Activated T-cell treated with anti-CD3 and anti-CD28 coated beads for 48 hours (primary cell): Measurements from ENCODE around the gene SHH.

ENCODE experiments used
- DNase-seq: peaks from one replicate; pipeline ENCODE4 v3.0.0-alpha.2; 2020; ENCODE audit warnings: low read depth

The SHH gene

DNA sequence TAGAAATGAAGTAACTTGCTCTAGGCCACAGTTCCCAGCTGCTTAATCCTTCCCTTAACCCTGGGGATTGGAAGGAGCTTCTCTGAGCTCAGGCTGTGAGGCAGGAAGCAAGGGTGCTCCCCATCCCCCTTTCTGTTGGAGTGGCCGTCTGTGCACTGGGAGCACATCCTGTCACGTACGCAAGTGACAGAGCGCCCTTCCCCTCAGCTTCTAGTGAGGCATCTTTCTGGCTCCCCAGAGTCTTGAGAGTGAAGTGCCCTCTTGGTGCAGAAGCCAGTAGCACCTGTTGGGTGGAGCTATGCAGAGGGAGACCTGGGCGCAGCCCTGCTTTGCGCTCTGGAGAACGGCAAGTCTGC is 47.8 kb downstream of the SHH start:
- DNase-seq: peak; percentile 48

DNA sequence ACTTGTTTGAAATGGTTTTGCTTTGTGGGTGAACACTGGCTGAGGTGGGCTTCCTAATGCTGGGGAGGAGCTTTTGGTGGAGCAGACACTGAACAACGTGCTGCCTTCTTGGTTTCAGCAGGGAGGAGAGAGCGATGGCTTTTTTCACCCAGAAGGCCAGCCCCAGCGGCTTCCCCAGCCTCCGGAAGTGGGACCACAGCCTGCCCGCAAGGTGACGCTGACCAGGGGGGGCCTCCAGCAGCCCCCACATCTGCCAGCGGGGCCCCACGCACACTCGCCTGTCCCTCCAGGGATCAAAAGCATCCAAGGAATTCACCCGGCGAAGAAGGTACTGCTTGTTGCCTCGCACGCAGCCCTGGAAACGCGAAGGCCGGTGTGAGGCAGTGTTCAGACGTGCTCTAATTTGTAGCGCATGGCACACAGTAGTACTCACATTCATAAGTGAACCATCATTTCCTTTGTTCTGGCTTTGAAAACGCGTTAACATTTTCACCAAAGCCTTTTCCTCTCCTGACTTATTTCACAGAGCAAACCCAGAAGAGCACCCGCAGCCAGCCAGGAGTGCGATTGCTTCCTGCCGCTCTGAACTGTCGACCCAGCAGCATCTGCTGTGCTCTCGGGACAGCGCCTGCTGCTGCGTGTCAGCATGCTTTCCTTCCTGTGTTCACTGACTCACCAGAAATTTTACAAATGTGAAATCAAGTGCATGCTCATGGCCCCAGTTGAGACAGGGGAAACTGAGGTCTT is 48.4 kb downstream of the SHH start:
- peak; percentile 50 for DNase-seq

DNA sequence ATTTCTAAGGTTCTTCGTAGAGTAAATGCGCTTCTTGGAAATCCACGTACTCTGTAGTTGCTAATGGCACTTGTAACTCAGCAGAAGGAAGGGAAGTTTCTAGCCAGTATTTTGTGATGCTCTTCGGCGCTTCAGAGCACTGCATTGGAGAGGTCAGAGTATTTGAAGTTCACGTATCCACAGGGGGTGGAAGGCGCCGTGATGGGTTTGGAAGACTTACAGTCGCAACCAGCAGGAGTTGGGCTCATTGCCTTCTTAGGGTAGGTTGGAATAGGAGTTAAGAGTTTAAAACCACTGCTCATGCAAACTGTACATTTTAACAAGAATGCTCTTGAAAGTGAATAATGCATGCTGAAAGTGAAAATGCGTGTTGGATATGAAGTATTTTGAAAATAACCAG is 49.1 kb downstream of the SHH start:
- no peak for DNase-seq

DNA sequence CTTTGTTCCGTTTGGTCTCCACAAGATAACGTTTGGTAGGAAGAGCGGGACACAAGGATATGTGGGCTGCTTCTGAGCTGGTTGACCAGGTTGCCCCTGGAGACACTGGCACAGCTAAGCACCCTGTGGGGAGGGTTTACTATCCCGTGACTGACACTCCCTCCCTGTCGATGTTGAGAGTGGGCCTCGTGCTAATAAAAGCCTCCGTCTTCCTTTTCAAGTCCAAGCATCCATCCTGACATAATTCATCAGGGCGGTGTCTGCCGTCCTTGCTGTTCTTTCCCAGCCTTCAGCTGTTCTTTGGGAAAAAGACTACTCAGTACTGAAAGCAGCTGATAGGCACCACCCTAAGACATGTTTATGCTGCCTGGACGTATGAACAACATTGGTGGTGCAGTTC is 49.6 kb downstream of the SHH start:
- DNase-seq: no peak

DNA sequence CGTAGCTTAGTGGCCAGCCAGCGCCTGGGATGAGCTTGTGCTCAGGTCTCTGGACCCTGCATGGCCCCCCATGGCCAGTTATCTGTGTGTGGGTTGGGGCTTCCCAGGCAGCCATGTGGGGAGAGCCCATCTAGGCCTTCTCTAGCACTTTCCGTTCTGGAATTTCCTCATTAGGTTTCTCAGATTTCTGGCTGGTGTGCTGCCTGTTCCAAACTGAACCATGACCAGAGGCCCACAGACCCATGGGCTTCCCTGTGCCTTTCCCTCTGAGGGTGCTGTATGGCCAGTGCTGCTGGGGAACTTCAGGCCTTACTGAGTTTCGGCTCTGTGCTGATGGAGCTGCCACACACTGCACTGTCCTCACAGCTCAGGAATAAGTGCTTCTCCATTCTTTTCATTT is 50.2 kb downstream of the SHH start:
- no peak for DNase-seq

DNA sequence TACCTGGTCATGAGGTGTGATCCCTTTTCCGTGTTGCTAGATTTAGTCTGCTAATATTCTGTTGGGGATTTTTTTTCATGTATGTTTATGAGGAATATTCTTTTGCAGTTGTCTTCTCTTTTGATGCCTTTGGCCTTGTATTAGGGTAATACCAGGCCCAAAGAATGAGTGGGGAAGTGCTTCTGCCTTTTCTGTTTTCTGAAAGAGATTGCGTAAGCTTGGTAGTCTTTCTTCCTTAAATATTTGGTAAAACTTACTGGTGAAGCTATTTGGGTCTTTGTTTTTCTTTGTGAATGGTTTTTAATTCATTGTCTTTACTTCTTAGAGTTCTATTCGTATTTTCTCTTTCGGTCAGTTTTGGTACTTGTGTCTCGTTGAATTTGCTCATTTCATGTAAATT is 51.1 kb downstream of the SHH start:
- DNase-seq: no peak

- DNase-seq: no peak
Observed at GRCh38 chr7:155759740-155760430, 52.4 kb downstream of the SHH start.

- no peak for DNase-seq
Observed at GRCh38 chr7:155758348-155758747, 53.9 kb downstream of the SHH start.

DNA sequence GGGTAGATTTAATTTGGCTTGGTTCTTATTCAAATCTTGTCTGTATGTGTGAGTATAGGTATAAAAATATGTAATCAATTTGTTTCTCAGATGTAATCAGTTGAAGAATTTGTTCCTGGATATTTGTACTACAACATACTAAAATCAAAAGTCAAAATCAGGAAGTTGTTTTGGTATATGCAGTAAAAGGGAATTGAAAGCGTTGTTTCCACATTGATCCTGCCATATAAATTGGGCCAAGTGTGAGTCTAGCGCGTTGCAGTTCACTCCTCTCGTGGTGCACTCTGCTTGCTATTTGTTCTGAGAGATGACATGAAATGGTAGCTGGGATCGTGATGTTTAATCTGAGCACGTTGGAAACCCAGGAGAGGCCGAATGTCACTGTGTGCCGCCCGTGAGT is 55.9 kb downstream of the SHH start:
- no peak for DNase-seq

- DNase-seq: no peak
Observed at GRCh38 chr7:155755026-155755425, 57.2 kb downstream of the SHH start.

GRCh38 chr7:155754165-155754564 is 58.1 kb downstream of the SHH start:
- DNase-seq: no peak

DNA sequence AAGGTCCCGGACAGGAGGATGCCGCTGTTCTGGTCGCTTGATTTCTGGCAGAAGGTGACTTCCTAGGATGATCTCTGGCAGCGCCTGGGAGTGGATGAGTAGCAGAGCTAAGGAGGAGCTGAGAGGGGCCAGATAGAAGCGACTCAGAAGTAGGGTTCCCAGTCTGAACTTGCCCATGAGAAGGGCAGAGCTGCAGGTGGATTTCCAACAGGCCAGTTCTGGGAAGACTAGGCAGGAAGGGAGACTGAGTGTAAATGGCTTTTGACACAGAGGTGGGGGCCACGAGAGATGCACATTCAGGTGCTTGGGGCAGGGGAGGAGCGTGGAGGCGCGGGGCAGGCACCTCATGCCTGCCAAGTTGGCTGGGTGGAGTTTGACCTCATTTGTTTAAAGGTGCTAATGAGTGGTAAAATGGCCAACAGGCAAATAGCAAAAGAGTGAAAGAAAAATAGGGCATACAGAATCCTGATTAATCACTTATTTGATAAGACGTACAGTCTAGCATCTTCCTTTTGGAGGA is 58.8 kb downstream of the SHH start:
- DNase-seq: no peak

DNA sequence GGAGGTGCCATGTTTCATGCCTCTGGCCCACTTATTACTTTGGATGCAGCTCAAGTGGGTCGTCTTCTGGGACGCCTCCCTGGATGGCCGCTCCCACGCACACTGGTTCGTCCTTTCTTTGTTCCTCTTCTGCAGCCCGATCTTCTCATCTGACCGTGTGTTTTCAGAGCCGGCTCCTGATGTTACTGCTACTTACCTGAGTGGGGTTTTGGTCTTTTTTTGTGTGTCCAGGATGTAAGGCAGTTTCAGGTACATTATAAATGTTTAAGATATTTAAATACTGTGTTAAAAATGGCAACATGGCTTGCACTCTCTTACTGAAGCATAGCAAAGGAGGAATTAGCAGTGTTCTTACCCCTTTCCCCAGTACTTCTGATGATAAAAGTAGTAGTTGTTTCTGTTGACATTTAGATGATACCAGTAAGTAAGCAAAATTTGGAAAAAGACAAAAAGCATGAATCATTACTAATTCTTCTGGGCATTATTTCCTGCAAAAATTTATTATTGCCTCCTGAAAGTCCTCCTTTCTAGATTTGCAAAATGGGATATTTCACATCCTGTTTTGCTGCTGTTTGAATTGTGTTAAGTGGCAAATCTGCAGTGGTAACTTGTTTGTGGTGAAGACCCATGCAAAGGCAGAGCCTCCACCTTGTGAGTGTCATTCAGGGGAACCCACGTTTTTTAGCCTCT is 59.4 kb downstream of the SHH start:
- no peak for DNase-seq

GRCh38 chr7:155751409-155751808 is 60.9 kb downstream of the SHH start:
- DNase-seq: no peak

GRCh38 chr7:155750255-155751125 is 61.8 kb downstream of the SHH start:
- DNase-seq: no peak
